Spleen (tissue), 7 donors: Measurements from ENCODE around the gene LRRC10B.

Source experiments
- CTCF ChIP-seq, 11 experiments: fragments of 200-600 bp in 7 of 11; fragments of 450-650 bp in 4 of 11; sonication (generic) in 4 of 11; IDR thresholded peaks in 8 of 11; conservative IDR thresholded peaks in 3 of 11; 1 replicate in 7 of 11; 2 replicates in 4 of 11; pipeline versions ENCODE4 v1.4.0 to v1.8.0; 2016 to 2021; ENCODE audit warnings: antibody characterized with exemption in 11 of 11, inconsistent platforms in 4 of 11, mild to moderate bottlenecking in 1 of 11
- POLR2A ChIP-seq, 3 donors: fragments of 450-650 bp; IDR thresholded peaks; one replicate each; pipeline ENCODE4 v1.5.1; 2017; ENCODE audit warnings: antibody characterized with exemption in 3 of 3, mild to moderate bottlenecking in 1 of 3
- POLR2AphosphoS5 ChIP-seq, 3 donors: sonication (generic); formaldehyde crosslinking; IDR thresholded peaks; one replicate each; pipeline ENCODE4 v1.5.1; 2017; ENCODE audit warnings: antibody characterized with exemption in 3 of 3
- donor health status: DM: no; HTN: no; CAD: no; lungs with moderate emphysema.
- donor health status: DM: no; HTN: no; CAD: no.
- donor health status: DM: no; HTN: no; CAD: no.

GRCh38 chr11:61518032-61518795 lies 9.7 kb downstream of the LRRC10B start:
- TF ChIP-seq POLR2A (IDR thresholded peaks at IDR 0.05) (no peak), CTCF (IDR thresholded peaks at IDR 0.05 in 8 of 11, conservative IDR thresholded peaks at IDR 0.05 in 3 of 11) (no peak), POLR2AphosphoS5 (IDR thresholded peaks at IDR 0.05) (no peak)
